GM12892 (cell line): Measurements from ENCODE around the gene HHAT.

Experiments used
- POLR2A ChIP-seq: IDR thresholded peaks from 2 replicates; pipeline ENCODE4 v1.6.1; 2011; ENCODE audit warnings: low read depth, low read length, control low read depth
- POLR2AphosphoS5 ChIP-seq: IDR thresholded peaks from 2 replicates; pipeline ENCODE4 v1.6.1; 2011; ENCODE audit warnings: low read depth, low read length, control low read depth
- TAF1 ChIP-seq: IDR thresholded peaks from 2 replicates; pipeline ENCODE4 v1.6.1; 2011; ENCODE audit warnings: low read depth, mild to moderate bottlenecking, control low read depth, low read length, borderline replicate concordance

DNA sequence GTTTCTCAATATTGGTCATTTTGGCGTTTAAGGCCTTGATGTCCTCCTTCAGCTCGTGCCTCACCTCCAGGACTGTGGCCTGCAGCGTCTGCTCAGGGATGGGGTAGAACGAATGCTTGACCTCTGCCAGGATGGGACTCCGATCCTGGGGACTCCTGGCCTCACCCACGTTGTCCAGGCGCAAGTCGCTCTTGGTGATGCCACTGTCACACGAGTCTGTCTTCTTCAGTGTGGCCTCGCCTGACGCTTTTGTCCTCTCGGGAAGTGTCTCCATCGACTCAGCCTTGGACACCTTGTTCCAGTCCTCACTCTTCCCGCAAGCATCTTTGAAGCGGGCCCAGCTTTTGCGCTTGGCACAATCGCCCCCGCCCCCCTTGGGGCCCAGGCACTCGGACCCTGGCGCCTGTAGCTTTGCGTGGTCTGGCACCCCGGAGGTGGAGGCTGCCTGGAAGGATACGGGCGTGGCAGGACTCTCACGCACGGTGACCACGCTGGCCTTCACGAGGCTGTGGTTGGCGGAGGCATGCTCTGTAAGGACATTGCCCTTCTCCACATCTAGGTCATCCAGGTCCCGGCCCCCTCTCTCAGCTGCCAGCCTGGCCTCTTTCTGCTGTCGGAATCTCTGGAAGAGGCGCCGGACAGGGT is 354.8 kb downstream of the HHAT start:
- TF ChIP-seq POLR2A (no peak), POLR2AphosphoS5 (no peak), TAF1 (no peak)
